GM23338 (cell line): Measurements from ENCODE around the gene ME1. TPM values are rescaled to one million over a fixed set of nuclear protein-coding genes. Genes with fewer than 3 reads are reported as not detected.

Experiments
- ATAC-seq: fragments of 200-7000 bp; cut with Tn5 transposase; 3 replicates; pipeline ENCODE4 v1.9.1; 2020
- DNase-seq: peaks from one replicate; pipeline ENCODE4 v3.0.0-alpha.2; 2015; ENCODE audit warnings: low spot score
- H2AFZ ChIP-seq: fragments of 200-600 bp; sonication (generic); 2 replicates; pipeline ENCODE4 v1.8.0; 2016; ENCODE audit warnings: antibody characterized with exemption, mild to moderate bottlenecking, moderate library complexity
- H3F3A ChIP-seq: fragments of 200-600 bp; sonication (generic); replicated peaks from 2 replicates; pipeline ENCODE4 v1.8.0; 2017; ENCODE audit warnings: antibody characterized with exemption, mixed run types, low read depth
- H3K27ac ChIP-seq: fragments of 200-600 bp; sonication (generic); 2 replicates; pipeline ENCODE4 v1.6.1; 2016; ENCODE audit warnings: low read depth
- H3K27me3 ChIP-seq: fragments of 200-600 bp; sonication (generic); 2 replicates; pipeline ENCODE4 v1.8.0; 2016; ENCODE audit warnings: mild to moderate bottlenecking, mixed run types, moderate library complexity; ENCODE audit not compliant: insufficient read depth
- H3K36me3 ChIP-seq: fragments of 200-600 bp; sonication (generic); 2 replicates; pipeline ENCODE4 v1.8.0; 2016; ENCODE audit warnings: mild to moderate bottlenecking; ENCODE audit not compliant: insufficient read depth
- H3K4me1 ChIP-seq: fragments of 200-600 bp; sonication (generic); 2 replicates; pipeline ENCODE4 v1.8.0; 2016; ENCODE audit warnings: mild to moderate bottlenecking, moderate library complexity; ENCODE audit not compliant: insufficient read depth
- H3K4me2 ChIP-seq: fragments of 200-600 bp; sonication (generic); 2 replicates; pipeline ENCODE4 v1.7.1; 2017; ENCODE audit warnings: mixed run types
- H3K4me3 ChIP-seq: fragments of 200-600 bp; sonication (generic); 2 replicates; pipeline ENCODE4 v1.6.1; 2016; ENCODE audit warnings: mixed run types
- H3K79me2 ChIP-seq: fragments of 200-600 bp; sonication (generic); replicated peaks from 2 replicates; pipeline ENCODE4 v1.8.0; 2017; ENCODE audit warnings: mild to moderate bottlenecking; ENCODE audit not compliant: insufficient read depth
- H3K9me2 ChIP-seq: fragments of 200-600 bp; sonication (generic); 2 replicates; pipeline ENCODE4 v1.8.0; 2017; ENCODE audit not compliant: insufficient read depth
- H4K20me1 ChIP-seq: fragments of 200-600 bp; sonication (generic); replicated peaks from 2 replicates; pipeline ENCODE4 v1.8.0; 2017; ENCODE audit warnings: mild to moderate bottlenecking; ENCODE audit not compliant: insufficient read depth
- H3K27ac Mint-ChIP-seq: 2 replicates; pipeline ENCODE4 v1.8.0; 2020; ENCODE audit warnings: inconsistent platforms, mild to moderate bottlenecking, moderate library complexity, mixed read lengths
- H3K27me3 Mint-ChIP-seq: 3 replicates; pipeline ENCODE4 v1.8.0; 2022; ENCODE audit warnings: low read depth, mild to moderate bottlenecking, moderate library complexity, mixed read lengths, inconsistent platforms; ENCODE audit not compliant: insufficient read depth, poor library complexity
- H3K36me3 Mint-ChIP-seq: 3 replicates; pipeline ENCODE4 v1.8.0; 2021; ENCODE audit warnings: low read depth, mild to moderate bottlenecking, inconsistent platforms, moderate library complexity, mixed read lengths
- H3K4me1 Mint-ChIP-seq: 3 replicates; pipeline ENCODE4 v1.8.0; 2020; ENCODE audit warnings: mild to moderate bottlenecking, inconsistent platforms, mixed read lengths
- H3K4me3 Mint-ChIP-seq: 3 replicates; pipeline ENCODE4 v1.8.0; 2021; ENCODE audit warnings: moderate library complexity, mild to moderate bottlenecking, inconsistent platforms, mixed read lengths
- H3K9me3 Mint-ChIP-seq: 3 replicates; pipeline ENCODE4 v1.8.0; 2020; ENCODE audit warnings: moderate library complexity, mild to moderate bottlenecking, inconsistent platforms, mixed read lengths
- CREB1 ChIP-seq: fragments of 250-450 bp; sonication (Bioruptor Pico); IDR thresholded peaks from 2 replicates; pipeline ENCODE4 v1.5.0; 2020; ENCODE audit warnings: low read depth, mild to moderate bottlenecking, moderate library complexity
- CTCF ChIP-seq, 2 experiments: fragments of 200-600 bp in 1 of 2; sonication (generic) in 1 of 2; conservative IDR thresholded peaks; 2 replicates each; pipeline versions ENCODE4 v1.5.1 to v1.6.1; 2016 to 2017; ENCODE audit warnings: antibody characterized with exemption in 2 of 2, low read depth in 2 of 2, mild to moderate bottlenecking in 2 of 2, moderate library complexity in 1 of 2
- ETS1 ChIP-seq: IDR thresholded peaks from 2 replicates; pipeline ENCODE4 v1.6.1; 2016; ENCODE audit warnings: antibody characterized with exemption
- EZH2 ChIP-seq: fragments of 200-600 bp; sonication (generic); IDR thresholded peaks from one replicate; pipeline ENCODE4 v1.8.0; 2017; ENCODE audit warnings: antibody characterized with exemption, mild to moderate bottlenecking, low read depth; ENCODE audit not compliant: unreplicated experiment
- EZH2phosphoT487 ChIP-seq: fragments of 200-600 bp; sonication (generic); IDR thresholded peaks from one replicate; pipeline ENCODE4 v1.8.1; 2018; ENCODE audit warnings: antibody characterized with exemption; ENCODE audit not compliant: unreplicated experiment
- JUNB ChIP-seq: IDR thresholded peaks from one replicate; pipeline ENCODE4 v1.6.1; 2016; ENCODE audit warnings: antibody characterized with exemption; ENCODE audit not compliant: unreplicated experiment
- NANOG ChIP-seq: IDR thresholded peaks from 2 replicates; pipeline ENCODE4 v1.6.1; 2016; ENCODE audit warnings: antibody characterized with exemption, borderline replicate concordance
- POLR2AphosphoS5 ChIP-seq: IDR thresholded peaks from 2 replicates; pipeline ENCODE4 v1.6.1; 2016; ENCODE audit warnings: antibody characterized with exemption, low read depth
- REST ChIP-seq: IDR thresholded peaks from one replicate; pipeline ENCODE4 v1.6.1; 2018; ENCODE audit warnings: antibody characterized with exemption; ENCODE audit not compliant: unreplicated experiment
- STAT1 ChIP-seq: IDR thresholded peaks from one replicate; pipeline ENCODE4 v1.6.1; 2016; ENCODE audit warnings: antibody characterized with exemption; ENCODE audit not compliant: unreplicated experiment
- ZNF114 ChIP-seq: fragments of 250-450 bp; sonication (Bioruptor Pico); IDR thresholded peaks from 2 replicates; pipeline ENCODE4 v1.5.0; 2020; ENCODE audit warnings: mild to moderate bottlenecking, moderate library complexity
- ZNF331 ChIP-seq: fragments of 250-450 bp; sonication (Bioruptor Pico); IDR thresholded peaks from 2 replicates; pipeline ENCODE4 v1.5.0; 2020; ENCODE audit warnings: low read depth, mild to moderate bottlenecking, moderate library complexity
- ZNF462 ChIP-seq: fragments of 250-450 bp; sonication (Bioruptor Pico); IDR thresholded peaks from 2 replicates; pipeline ENCODE4 v1.5.0; 2020; ENCODE audit warnings: mild to moderate bottlenecking, moderate library complexity
- polyA plus RNA-seq: library from polyadenylated mRNA; unstranded; fragments of >200 nt; fragmentation: Nextera tagmentation; extraction: Ambion mirVana; gene quantifications from 2 replicates; pipeline ENCODE4 v1.2.1, GENCODE V29; 2016
- total RNA-seq: library from RNA; depleted of rRNA; stranded (reverse); fragments of >200 nt; shearing (Covaris generic); gene quantifications from 2 replicates; pipeline ENCODE4 v1.2.3, GENCODE V29; 2014

ME1 gene
- total and polyA plus RNA-seq, 2 experiments from 2014 or later: 6.4 to 8.0 TPM

- ATAC-seq: no peak
- Histone ChIP-seq H3F3A (no peaks in the 10 kb centered on the region), H3K4me1 (no peaks in the 10 kb centered on the region), H3K4me3 (no peak overlapping the region), H3K9me2 (no peaks in the 10 kb centered on the region), H2AFZ (no peak overlapping the region), H3K79me2 (no peaks in the 10 kb centered on the region), H3K27me3 (no peaks in the 10 kb centered on the region), H3K27ac (no peak overlapping the region), H3K4me2 (no peak overlapping the region), H4K20me1 (no peaks in the 10 kb centered on the region), H3K36me3 (no peaks in the 10 kb centered on the region)
- no peaks in the 10 kb centered on the region for H3K36me3 Mint-ChIP-seq
- DNase-seq: no peak
- no peaks in the 10 kb centered on the region for H3K27me3 Mint-ChIP-seq
- H3K27ac Mint-ChIP-seq: no peak overlapping the region
- TF ChIP-seq ZNF331 (no peak), JUNB (no peak), ZNF114 (CRISPR knock-in tag) (no peak), CTCF (conservative IDR thresholded peaks at IDR 0.05; ENCODE audit: low read depth in 2 of 2) (no peak), EZH2 (no peak), ZNF462 (CRISPR knock-in tag) (no peak), ETS1 (no peak), CREB1 (CRISPR knock-in tag) (no peak), NANOG (no peak), POLR2AphosphoS5 (no peak), REST (no peak), EZH2phosphoT487 (no peak), STAT1 (no peak)
- H3K4me3 Mint-ChIP-seq: no peak overlapping the region
- H3K4me1 Mint-ChIP-seq: no peaks in the 10 kb centered on the region
- no peaks in the 10 kb centered on the region for H3K9me3 Mint-ChIP-seq
Measured at GRCh38 chr6:83378621-83379388, 52.0 kb downstream of the ME1 start.
